GM23338 (cell line): ENCODE data around the gene FMO2.

Experiments used
- CREB1 ChIP-seq: fragments of 250-450 bp; sonication (Bioruptor Pico); IDR thresholded peaks from 2 replicates; pipeline ENCODE4 v1.5.0; 2020; ENCODE audit warnings: low read depth, mild to moderate bottlenecking, moderate library complexity
- CTCF ChIP-seq, 2 experiments: fragments of 200-600 bp in 1 of 2; sonication (generic) in 1 of 2; conservative IDR thresholded peaks; 2 replicates each; pipeline versions ENCODE4 v1.5.1 to v1.6.1; 2016 to 2017; ENCODE audit warnings: antibody characterized with exemption in 2 of 2, low read depth in 2 of 2, mild to moderate bottlenecking in 2 of 2, moderate library complexity in 1 of 2
- EZH2 ChIP-seq: fragments of 200-600 bp; sonication (generic); IDR thresholded peaks from one replicate; pipeline ENCODE4 v1.8.0; 2017; ENCODE audit warnings: antibody characterized with exemption, mild to moderate bottlenecking, low read depth; ENCODE audit not compliant: unreplicated experiment
- JUNB ChIP-seq: IDR thresholded peaks from one replicate; pipeline ENCODE4 v1.6.1; 2016; ENCODE audit warnings: antibody characterized with exemption; ENCODE audit not compliant: unreplicated experiment
- POLR2AphosphoS5 ChIP-seq: IDR thresholded peaks from 2 replicates; pipeline ENCODE4 v1.6.1; 2016; ENCODE audit warnings: antibody characterized with exemption, low read depth
- REST ChIP-seq: IDR thresholded peaks from one replicate; pipeline ENCODE4 v1.6.1; 2018; ENCODE audit warnings: antibody characterized with exemption; ENCODE audit not compliant: unreplicated experiment

- TF ChIP-seq CTCF (conservative IDR thresholded peaks at IDR 0.05; ENCODE audit: low read depth in 2 of 2), result no peak
- no peak for TF ChIP-seq CREB1 (CRISPR knock-in tag)
- no peak for TF ChIP-seq EZH2
- TF ChIP-seq REST, result no peak
- no peak for TF ChIP-seq JUNB
- TF ChIP-seq POLR2AphosphoS5, result no peak
These were observed 48.1 kb downstream of the FMO2 start for GRCh38 chr1:171233183-171233582.
